ENCODE results near the gene WWOX. TPM values are rescaled to one million over a fixed set of nuclear protein-coding genes. Genes with fewer than 3 reads are reported as not detected.

Gene WWOX
- total RNA-seq, 1 experiment from 2014 or later = 15.6 TPM

DNA sequence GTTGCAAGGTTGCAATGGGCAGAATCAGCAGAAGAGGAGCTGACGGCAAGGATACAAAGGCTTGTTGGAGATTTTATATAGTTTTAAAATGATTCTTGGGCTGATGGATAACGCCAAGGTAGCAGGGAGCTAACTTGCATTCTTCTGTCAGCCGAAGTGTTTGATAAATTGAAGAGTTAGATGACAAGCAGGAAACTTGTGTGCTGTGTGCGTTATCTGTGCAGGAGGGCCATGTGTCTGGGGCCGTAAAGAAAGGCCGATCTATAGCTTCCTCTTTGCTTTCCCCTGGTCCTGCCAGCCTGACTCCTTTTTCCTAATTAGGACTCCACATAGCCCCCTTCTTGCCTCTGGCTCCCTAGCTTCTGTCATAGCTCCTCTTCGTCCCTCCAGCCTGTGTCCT, 6.7 kb upstream of the WWOX start:
- Histone ChIP-seq H2AK5ac (ENCODE audit: insufficient read length, low read length) (no peak overlapping the region), H4K5ac (ENCODE audit: insufficient read length, low read depth, low read length) (no peak overlapping the region), H3K79me2 (ENCODE audit: insufficient read depth, low read length) (no peaks in the 10 kb centered on the region), H3K4me2 (ENCODE audit: insufficient read depth, insufficient read length, low read length) (no peak overlapping the region), H2BK20ac (ENCODE audit: low read depth, low read length, poor library complexity, severe bottlenecking) (no peak overlapping the region), H3K27me3 (ENCODE audit: insufficient read depth, low read length) (peaks cover 4% of the 10 kb centered on the region; the same call in 1 of the 2 replicates), H3K4ac (ENCODE audit: low read depth, low read length) (no peak overlapping the region), H3K23me2 (ENCODE audit: insufficient read length, low read depth, low read length, poor library complexity, severe bottlenecking) (no peaks in the 10 kb centered on the region), H3K4me1 (ENCODE audit: insufficient read depth, low read length) (no peaks in the 10 kb centered on the region), H3K23ac (ENCODE audit: insufficient read length, low read depth, low read length) (no peak overlapping the region), H3K56ac (ENCODE audit: insufficient read length, low read depth, low read length) (no peak overlapping the region), H3K18ac (ENCODE audit: insufficient read length, low read depth, low read length) (no peak overlapping the region), H3K9ac (ENCODE audit: extremely low read depth, insufficient read length, low read length) (no peak overlapping the region), H3K14ac (ENCODE audit: insufficient read depth, low read length) (no peak overlapping the region), H3K9me3 (ENCODE audit: control insufficient read depth, low read depth, low read length) (no peaks in the 10 kb centered on the region), H4K20me1 (ENCODE audit: control insufficient read depth, insufficient read depth, insufficient read length) (no peaks in the 10 kb centered on the region), H3K79me1 (ENCODE audit: insufficient read depth, low read depth, low read length, poor library complexity, severe bottlenecking) (no peaks in the 10 kb centered on the region), H4K91ac (ENCODE audit: insufficient read length, low read depth, low read length) (no peak overlapping the region), H4K8ac (replicated peaks; ENCODE audit: insufficient read length, low read depth, low read length) (no peak overlapping the region), H2AFZ (ENCODE audit: low read length) (no peak overlapping the region), H3T11ph (ENCODE audit: low read length) (no peak overlapping the region), H2BK12ac (ENCODE audit: insufficient read length, low read depth, low read length) (no peak overlapping the region), H2BK5ac (ENCODE audit: insufficient read length, low read length) (no peak overlapping the region), H2BK120ac (ENCODE audit: low read depth, low read length, poor library complexity, severe bottlenecking) (no peak overlapping the region), H2BK15ac (ENCODE audit: low read depth, low read length) (no peak overlapping the region), H3K27ac (ENCODE audit: insufficient read length, low read depth, low read length) (no peak overlapping the region)
- TF ChIP-seq, protein P1, sequence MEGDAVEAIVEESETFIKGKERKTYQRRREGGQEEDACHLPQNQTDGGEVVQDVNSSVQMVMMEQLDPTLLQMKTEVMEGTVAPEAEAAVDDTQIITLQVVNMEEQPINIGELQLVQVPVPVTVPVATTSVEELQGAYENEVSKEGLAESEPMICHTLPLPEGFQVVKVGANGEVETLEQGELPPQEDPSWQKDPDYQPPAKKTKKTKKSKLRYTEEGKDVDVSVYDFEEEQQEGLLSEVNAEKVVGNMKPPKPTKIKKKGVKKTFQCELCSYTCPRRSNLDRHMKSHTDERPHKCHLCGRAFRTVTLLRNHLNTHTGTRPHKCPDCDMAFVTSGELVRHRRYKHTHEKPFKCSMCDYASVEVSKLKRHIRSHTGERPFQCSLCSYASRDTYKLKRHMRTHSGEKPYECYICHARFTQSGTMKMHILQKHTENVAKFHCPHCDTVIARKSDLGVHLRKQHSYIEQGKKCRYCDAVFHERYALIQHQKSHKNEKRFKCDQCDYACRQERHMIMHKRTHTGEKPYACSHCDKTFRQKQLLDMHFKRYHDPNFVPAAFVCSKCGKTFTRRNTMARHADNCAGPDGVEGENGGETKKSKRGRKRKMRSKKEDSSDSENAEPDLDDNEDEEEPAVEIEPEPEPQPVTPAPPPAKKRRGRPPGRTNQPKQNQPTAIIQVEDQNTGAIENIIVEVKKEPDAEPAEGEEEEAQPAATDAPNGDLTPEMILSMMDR (conservative IDR thresholded peaks at IDR 0.05) = no peak
- H3K4me3 Mint-ChIP-seq = no peak overlapping the region
- H3K27ac Mint-ChIP-seq = no peak overlapping the region
- no CpG with 5 or more reads among the region's 7 CpGs for WGBS (ENCODE audit: extremely low coverage, insufficient read length, low lambda C conversion rate)
- peaks cover 94% of the 10 kb centered on the region for H3K27me3 Mint-ChIP-seq (ENCODE audit: low read depth)
- DNase-seq = no peak
- H3K36me3 Mint-ChIP-seq (ENCODE audit: insufficient read depth in 1 of 3, low read depth in 3 of 3) = no peaks in the 10 kb centered on the region
- H3K4me1 Mint-ChIP-seq = 0 out of 4 replicates have a peak, but pooled peaks cover 0 to 3% of the 10 kb centered on the region in 2 experiments
- peaks cover 2 to 4% of the 10 kb centered on the region in 2 experiments; a peak in 3 of 5 replicates for H3K9me3 Mint-ChIP-seq
